ENCODE measurements around the gene CACNG8. TPM values are rescaled to one million over a fixed set of nuclear protein-coding genes. Genes with fewer than 3 reads are reported as not detected.

The CACNG8 gene
- total RNA-seq, 1 experiment from 2014 or later, result 17.7 TPM

GRCh38 chr19:53916004-53916403, 46.7 kb upstream of the CACNG8 start:
- Histone ChIP-seq H3K27me3 (ENCODE audit: control insufficient read depth, insufficient read depth, low read length) (no peaks in the 10 kb centered on the region), H3K4me1 (ENCODE audit: control insufficient read depth, insufficient read depth, low read length) (no peaks in the 10 kb centered on the region), H3K9me3 (ENCODE audit: control insufficient read depth, insufficient read depth, low read depth, low read length) (no peaks in the 10 kb centered on the region), H3K27ac (ENCODE audit: low read length) (no peak overlapping the region), H3K36me3 (ENCODE audit: control insufficient read depth, insufficient read depth, low read length) (no peaks in the 10 kb centered on the region), H3K4me3 (ENCODE audit: low read depth in 2 of 2, low read length in 2 of 2) (no peak overlapping the region)
- ChIA-PET POLR2A (no interaction called here), CTCF (no interaction called here)
- intact Hi-C loops (cut with micrococcal nuclease; ENCODE audit: unreplicated experiment), result no loop called here
- BruUV-seq (replicated peaks), result no TSS peak
- in situ Hi-C loops (cut with HindIII; ENCODE audit: low pct_unique_long_range_greater_than_20kb, low sequenced_read_pairs), result loop anchor here (25.0 kb wide), 1 partner anchor 121 kb away; no protein-coding TSS in a partner anchor
- ATAC-seq (no peak), DNase-seq (ENCODE audit: low read depth, low spot score) (no peak)
- TF ChIP-seq REST (IDR thresholded peaks at IDR 0.05; ENCODE audit: insufficient read depth in 1 of 2, low read depth in 2 of 2, low read length in 1 of 2) (no peak), TCF7L2 (IDR thresholded peaks at IDR 0.05; ENCODE audit: low read depth, low read length) (no peak), POLR2AphosphoS5 (IDR thresholded peaks at IDR 0.05; ENCODE audit: low read depth, low read length) (no peak), SIN3A (IDR thresholded peaks at IDR 0.05; ENCODE audit: borderline replicate concordance, insufficient read depth, low read depth, low read length) (no peak)
- TF ChIP-seq, protein P1, sequence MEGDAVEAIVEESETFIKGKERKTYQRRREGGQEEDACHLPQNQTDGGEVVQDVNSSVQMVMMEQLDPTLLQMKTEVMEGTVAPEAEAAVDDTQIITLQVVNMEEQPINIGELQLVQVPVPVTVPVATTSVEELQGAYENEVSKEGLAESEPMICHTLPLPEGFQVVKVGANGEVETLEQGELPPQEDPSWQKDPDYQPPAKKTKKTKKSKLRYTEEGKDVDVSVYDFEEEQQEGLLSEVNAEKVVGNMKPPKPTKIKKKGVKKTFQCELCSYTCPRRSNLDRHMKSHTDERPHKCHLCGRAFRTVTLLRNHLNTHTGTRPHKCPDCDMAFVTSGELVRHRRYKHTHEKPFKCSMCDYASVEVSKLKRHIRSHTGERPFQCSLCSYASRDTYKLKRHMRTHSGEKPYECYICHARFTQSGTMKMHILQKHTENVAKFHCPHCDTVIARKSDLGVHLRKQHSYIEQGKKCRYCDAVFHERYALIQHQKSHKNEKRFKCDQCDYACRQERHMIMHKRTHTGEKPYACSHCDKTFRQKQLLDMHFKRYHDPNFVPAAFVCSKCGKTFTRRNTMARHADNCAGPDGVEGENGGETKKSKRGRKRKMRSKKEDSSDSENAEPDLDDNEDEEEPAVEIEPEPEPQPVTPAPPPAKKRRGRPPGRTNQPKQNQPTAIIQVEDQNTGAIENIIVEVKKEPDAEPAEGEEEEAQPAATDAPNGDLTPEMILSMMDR (IDR thresholded peaks at IDR 0.05), result no peak

GRCh38 chr19:53917356-53917755, 45.4 kb upstream of the CACNG8 start:
- TF ChIP-seq, protein P1 (IDR thresholded peaks at IDR 0.05), result no peak
- TF ChIP-seq TCF7L2 (IDR thresholded peaks at IDR 0.05; ENCODE audit: low read depth, low read length), result no peak
- TF ChIP-seq SIN3A (IDR thresholded peaks at IDR 0.05; ENCODE audit: borderline replicate concordance, insufficient read depth, low read depth, low read length), result no peak
- TF ChIP-seq REST (IDR thresholded peaks at IDR 0.05; ENCODE audit: insufficient read depth in 1 of 2, low read depth in 2 of 2, low read length in 1 of 2), result no peak
- no peak for TF ChIP-seq POLR2AphosphoS5 (IDR thresholded peaks at IDR 0.05; ENCODE audit: low read depth, low read length)
- no peaks in the 10 kb centered on the region for H3K4me1 ChIP-seq (ENCODE audit: control insufficient read depth, insufficient read depth, low read length)
- DNase-seq (ENCODE audit: low read depth, low spot score) (no peak), ATAC-seq (no peak)
- no TSS peak for BruUV-seq (replicated peaks)
- no peaks in the 10 kb centered on the region for H3K9me3 ChIP-seq (ENCODE audit: control insufficient read depth, insufficient read depth, low read depth, low read length)
- in situ Hi-C loops (cut with HindIII; ENCODE audit: low pct_unique_long_range_greater_than_20kb, low sequenced_read_pairs) (loop anchor here (25.0 kb wide), 1 partner anchor 120 kb away; no protein-coding TSS in a partner anchor), intact Hi-C loops (cut with micrococcal nuclease; ENCODE audit: unreplicated experiment) (no loop called here)
- H3K27me3 ChIP-seq (ENCODE audit: control insufficient read depth, insufficient read depth, low read length), result no peaks in the 10 kb centered on the region
- H3K4me3 ChIP-seq (ENCODE audit: low read depth in 2 of 2, low read length in 2 of 2), result no peak overlapping the region
- no peak overlapping the region for H3K27ac ChIP-seq (ENCODE audit: low read length)
- POLR2A ChIA-PET, result no interaction called here
- CTCF ChIA-PET, result no interaction called here
- H3K36me3 ChIP-seq (ENCODE audit: control insufficient read depth, insufficient read depth, low read length), result no peaks in the 10 kb centered on the region

Measured in Panc1 (cell line).